SK-N-MC (cell line): ENCODE measurements around the gene ERGIC1.

ENCODE experiments used
- DNase-seq: peaks from one replicate; pipeline ENCODE4 v3.0.0-alpha.2; 2011; ENCODE audit warnings: low read depth, low spot score
- H3K27ac ChIP-seq: fragments of 200-600 bp; sonication (generic); 2 replicates; pipeline ENCODE4 v1.5.1; 2016; ENCODE audit warnings: mixed run types
- H3K36me3 ChIP-seq: fragments of 200-600 bp; sonication (generic); 2 replicates; pipeline ENCODE4 v1.6.1; 2017; ENCODE audit warnings: antibody characterized with exemption, low read length, mixed read lengths; ENCODE audit not compliant: insufficient read depth
- H3K4me3 ChIP-seq: fragments of 200-600 bp; sonication (generic); 2 replicates; pipeline ENCODE4 v1.5.1; 2016
- H3K9ac ChIP-seq: fragments of 200-600 bp; sonication (generic); 2 replicates; pipeline ENCODE4 v1.8.0; 2017; ENCODE audit warnings: mixed run types, mixed read lengths; ENCODE audit not compliant: insufficient read length
- H3K9me3 ChIP-seq: fragments of 200-600 bp; sonication (generic); 2 replicates; pipeline ENCODE4 v1.6.1; 2017; ENCODE audit warnings: low read depth, mild to moderate bottlenecking, antibody characterized with exemption, low read length, moderate library complexity, mixed read lengths
- EZH2 ChIP-seq: fragments of 200-600 bp; sonication (generic); IDR thresholded peaks from one replicate; pipeline ENCODE4 v1.6.1; 2017; ENCODE audit warnings: antibody characterized with exemption
- FOXP2 ChIP-seq: optimal IDR thresholded peaks from 2 replicates; pipeline ENCODE3; 2011; ENCODE audit warnings: mild to moderate bottlenecking, moderate library complexity; ENCODE audit not compliant: insufficient read depth; ENCODE audit errors: extremely low read length, control extremely low read depth
- POLR2AphosphoS5 ChIP-seq: IDR thresholded peaks from 2 replicates; pipeline ENCODE4 v1.6.1; 2012; ENCODE audit warnings: mild to moderate bottlenecking, low read depth, low read length, borderline replicate concordance

Gene ERGIC1

GRCh38 chr5:172969921-172970320 is 135.9 kb downstream of the ERGIC1 start:
- peaks cover 16% of the 10 kb centered on the region; the same call in 1 of the 2 replicates for H3K36me3 ChIP-seq
- H3K9me3 ChIP-seq: no peaks in the 10 kb centered on the region
- no peak overlapping the region for H3K4me3 ChIP-seq
- DNase-seq: no peak
- no peak overlapping the region for H3K9ac ChIP-seq
- TF ChIP-seq FOXP2 (no peak), POLR2AphosphoS5 (no peak), EZH2 (no peak)
- H3K27ac ChIP-seq: no peak overlapping the region

GRCh38 chr5:172971482-172971881 is 137.4 kb downstream of the ERGIC1 start:
- Histone ChIP-seq H3K27ac (no peak overlapping the region), H3K9me3 (no peaks in the 10 kb centered on the region), H3K9ac (no peak overlapping the region), H3K36me3 (peaks cover 16% of the 10 kb centered on the region; the same call in 1 of the 2 replicates), H3K4me3 (no peak overlapping the region)
- no peak for DNase-seq
- TF ChIP-seq EZH2 (no peak), FOXP2 (no peak), POLR2AphosphoS5 (no peak)

GRCh38 chr5:172972552-172972951 is 138.5 kb downstream of the ERGIC1 start:
- Histone ChIP-seq H3K4me3 (no peak overlapping the region), H3K9ac (no peak overlapping the region), H3K27ac (no peak overlapping the region), H3K9me3 (no peaks in the 10 kb centered on the region), H3K36me3 (peaks cover 16% of the 10 kb centered on the region; the same call in 1 of the 2 replicates)
- DNase-seq: no peak
- no peak for TF ChIP-seq FOXP2
- TF ChIP-seq EZH2: no peak
- no peak for TF ChIP-seq POLR2AphosphoS5

- H3K4me3 ChIP-seq: no peak overlapping the region
- DNase-seq: no peak
- TF ChIP-seq EZH2: no peak
- TF ChIP-seq POLR2AphosphoS5: no peak
- no peak for TF ChIP-seq FOXP2
- H3K9me3 ChIP-seq: no peaks in the 10 kb centered on the region
- H3K36me3 ChIP-seq: peaks cover 13% of the 10 kb centered on the region; the same call in 1 of the 2 replicates
- no peak overlapping the region for H3K27ac ChIP-seq
- no peak overlapping the region for H3K9ac ChIP-seq
Observed at GRCh38 chr5:172973127-172973916, 139.3 kb downstream of the ERGIC1 start.

GRCh38 chr5:172973931-172974330 is 139.9 kb downstream of the ERGIC1 start:
- Histone ChIP-seq H3K9me3 (no peaks in the 10 kb centered on the region), H3K9ac (no peak overlapping the region)
- TF ChIP-seq FOXP2: no peak
- no peak for TF ChIP-seq POLR2AphosphoS5
- no peak for TF ChIP-seq EZH2

GRCh38 chr5:172975289-172975688 is 141.2 kb downstream of the ERGIC1 start:
- Histone ChIP-seq H3K9ac (no peak overlapping the region), H3K36me3 (no peaks in the 10 kb centered on the region; the same call in 1 of the 2 replicates), H3K4me3 (no peak overlapping the region), H3K9me3 (no peaks in the 10 kb centered on the region), H3K27ac (no peak overlapping the region)
- no peak for DNase-seq
- TF ChIP-seq EZH2: no peak
- TF ChIP-seq POLR2AphosphoS5: no peak
- no peak for TF ChIP-seq FOXP2

More at GRCh38 chr5:172973931-172974330, 139.9 kb downstream of the ERGIC1 start:
- DNase-seq: no peak
- peaks cover 10% of the 10 kb centered on the region; the same call in 1 of the 2 replicates for H3K36me3 ChIP-seq
- no peak overlapping the region for H3K27ac ChIP-seq
- no peak overlapping the region for H3K4me3 ChIP-seq

GRCh38 chr5:172979778-172980177 is 145.7 kb downstream of the ERGIC1 start:
- Histone ChIP-seq H3K4me3 (no peak overlapping the region), H3K9ac (no peak overlapping the region), H3K9me3 (no peaks in the 10 kb centered on the region), H3K36me3 (no peaks in the 10 kb centered on the region), H3K27ac (no peak overlapping the region)
- TF ChIP-seq POLR2AphosphoS5 (no peak), FOXP2 (no peak), EZH2 (no peak)
- DNase-seq: no peak

GRCh38 chr5:172981931-172982330 is 147.9 kb downstream of the ERGIC1 start:
- H3K4me3 ChIP-seq: no peak overlapping the region
- no peak for TF ChIP-seq EZH2
- TF ChIP-seq FOXP2: no peak
- no peak for DNase-seq
- peaks cover 14% of the 10 kb centered on the region for H3K36me3 ChIP-seq
- H3K27ac ChIP-seq: no peak overlapping the region
- H3K9ac ChIP-seq: no peak overlapping the region
- no peaks in the 10 kb centered on the region for H3K9me3 ChIP-seq
